ENCODE results near the gene EZR. TPM values are rescaled to one million over a fixed set of nuclear protein-coding genes. Genes with fewer than 3 reads are reported as not detected.

EZR gene
- total and polyA plus RNA-seq, 9 of the 15 experiments (the other 6 are each of a cell fraction or from before 2014, with no cell fraction given), result 36.5 to 162 (median 104) TPM

DNA sequence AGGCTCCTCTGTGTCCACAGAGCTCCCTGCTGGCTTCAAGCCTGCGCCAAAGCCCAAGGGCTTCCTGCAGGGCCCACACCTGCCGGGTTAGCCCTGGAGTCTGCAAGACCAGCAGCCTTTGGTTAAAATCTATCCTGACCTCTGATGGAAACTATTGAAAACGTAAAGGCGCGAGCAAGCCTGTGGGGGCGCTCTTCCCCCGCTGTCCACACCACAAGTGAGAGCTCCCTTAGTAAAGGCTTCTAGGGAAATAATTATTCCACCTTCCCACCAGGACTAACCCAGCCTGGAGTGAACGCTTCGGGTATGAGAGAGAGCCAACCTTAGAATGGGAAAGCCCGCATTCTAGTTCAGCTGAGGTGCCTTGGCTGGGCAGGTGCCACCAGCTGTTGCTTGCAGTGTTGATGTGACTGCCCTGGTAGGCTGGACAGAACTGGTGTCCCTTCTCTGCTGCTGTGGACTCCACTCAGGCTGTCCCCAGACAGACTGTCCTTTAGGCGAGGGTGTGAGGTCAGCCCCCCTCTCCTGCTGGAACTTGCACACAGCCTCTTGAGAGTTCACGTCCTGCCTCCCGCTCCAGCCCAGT, 100.6 kb downstream of the EZR start (continued):
- TF ChIP-seq, protein P1, sequence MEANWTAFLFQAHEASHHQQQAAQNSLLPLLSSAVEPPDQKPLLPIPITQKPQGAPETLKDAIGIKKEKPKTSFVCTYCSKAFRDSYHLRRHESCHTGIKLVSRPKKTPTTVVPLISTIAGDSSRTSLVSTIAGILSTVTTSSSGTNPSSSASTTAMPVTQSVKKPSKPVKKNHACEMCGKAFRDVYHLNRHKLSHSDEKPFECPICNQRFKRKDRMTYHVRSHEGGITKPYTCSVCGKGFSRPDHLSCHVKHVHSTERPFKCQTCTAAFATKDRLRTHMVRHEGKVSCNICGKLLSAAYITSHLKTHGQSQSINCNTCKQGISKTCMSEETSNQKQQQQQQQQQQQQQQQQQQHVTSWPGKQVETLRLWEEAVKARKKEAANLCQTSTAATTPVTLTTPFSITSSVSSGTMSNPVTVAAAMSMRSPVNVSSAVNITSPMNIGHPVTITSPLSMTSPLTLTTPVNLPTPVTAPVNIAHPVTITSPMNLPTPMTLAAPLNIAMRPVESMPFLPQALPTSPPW (CRISPR knock-in tag; IDR thresholded peaks at IDR 0.05), result no peak
- TF ChIP-seq TBP (optimal IDR thresholded peaks at IDR 0.05; ENCODE audit: low read depth, low read length) (no peak), GTF2F1 (IDR thresholded peaks at IDR 0.05; ENCODE audit: low read depth, low read length) (no peak), ZNF3 (CRISPR knock-in tag; IDR thresholded peaks at IDR 0.05) (no peak), YBX1 (IDR thresholded peaks at IDR 0.05) (no peak), ZHX1 (conservative IDR thresholded peaks at IDR 0.05; ENCODE audit: low read length) (no peak), ZNF280A (IDR thresholded peaks at IDR 0.05; ENCODE audit: low read depth, partially characterized antibody) (no peak), XRCC5 (IDR thresholded peaks at IDR 0.05; ENCODE audit: low read depth, low read length) (no peak), XRCC4 (IDR thresholded peaks at IDR 0.05; ENCODE audit: extremely low read depth, insufficient read depth, insufficient read length) (no peak), ZFPM2 (CRISPR knock-in tag; IDR thresholded peaks at IDR 0.05) (no peak), ILK (tag; IDR thresholded peaks at IDR 0.05; ENCODE audit: borderline replicate concordance, low read depth) (no peak), ZNF561 (CRISPR knock-in tag; conservative IDR thresholded peaks at IDR 0.05) (no peak), ELK3 (CRISPR knock-in tag; IDR thresholded peaks at IDR 0.05) (no peak), ZNF740 (CRISPR knock-in tag; IDR thresholded peaks at IDR 0.05) (no peak), ZNF740 (tag; IDR thresholded peaks at IDR 0.05) (no peak), MEF2D (tag; conservative IDR thresholded peaks at IDR 0.05; ENCODE audit: low read depth) (no peak), MYNN (IDR thresholded peaks at IDR 0.05) (no peak), MYNN (CRISPR knock-in tag; IDR thresholded peaks at IDR 0.05) (no peak), RBM25 (IDR thresholded peaks at IDR 0.05; ENCODE audit: low read depth, low read length, severe bottlenecking) (no peak), NFIC (IDR thresholded peaks at IDR 0.05) (no peak)
